OCI-LY3 (cell line): ENCODE results near the gene TBC1D4.

Experiments used
- CTCF ChIP-seq: fragments of 200-600, 300-600 bp; sonication (generic); IDR thresholded peaks from 2 replicates; pipeline ENCODE4 v1.5.1; 2014; ENCODE audit warnings: antibody characterized with exemption, low read length, low read depth
- EZH2phosphoT487 ChIP-seq: fragments of 200-600 bp; shearing (Covaris generic); IDR thresholded peaks from 2 replicates; pipeline ENCODE4 v1.6.1; 2018; ENCODE audit warnings: antibody characterized with exemption, mixed run types, low read depth

- TF ChIP-seq EZH2phosphoT487 (no peak), CTCF (no peak)
Measured at GRCh38 chr13:75421133-75421532, 60.8 kb downstream of the TBC1D4 start.
